GM19025 (cell line): ENCODE results near the gene AKAP17A.
A peak's percentile ranks its signal among the peaks of the same experiment; 100 is the strongest.
"Not testable (repeated sequence)": the region's sequence is repeated elsewhere in the genome, so short reads cannot be mapped to it uniquely, and the experiment has no call there.

Experiments used
- ATAC-seq: cut with Tn5 transposase; IDR thresholded peaks from one replicate; pipeline ENCODE4 v1.9.1; 2021; ENCODE audit warnings: mild to moderate bottlenecking, low read depth, moderate library complexity; ENCODE audit not compliant: unreplicated experiment

The AKAP17A gene, protein sequence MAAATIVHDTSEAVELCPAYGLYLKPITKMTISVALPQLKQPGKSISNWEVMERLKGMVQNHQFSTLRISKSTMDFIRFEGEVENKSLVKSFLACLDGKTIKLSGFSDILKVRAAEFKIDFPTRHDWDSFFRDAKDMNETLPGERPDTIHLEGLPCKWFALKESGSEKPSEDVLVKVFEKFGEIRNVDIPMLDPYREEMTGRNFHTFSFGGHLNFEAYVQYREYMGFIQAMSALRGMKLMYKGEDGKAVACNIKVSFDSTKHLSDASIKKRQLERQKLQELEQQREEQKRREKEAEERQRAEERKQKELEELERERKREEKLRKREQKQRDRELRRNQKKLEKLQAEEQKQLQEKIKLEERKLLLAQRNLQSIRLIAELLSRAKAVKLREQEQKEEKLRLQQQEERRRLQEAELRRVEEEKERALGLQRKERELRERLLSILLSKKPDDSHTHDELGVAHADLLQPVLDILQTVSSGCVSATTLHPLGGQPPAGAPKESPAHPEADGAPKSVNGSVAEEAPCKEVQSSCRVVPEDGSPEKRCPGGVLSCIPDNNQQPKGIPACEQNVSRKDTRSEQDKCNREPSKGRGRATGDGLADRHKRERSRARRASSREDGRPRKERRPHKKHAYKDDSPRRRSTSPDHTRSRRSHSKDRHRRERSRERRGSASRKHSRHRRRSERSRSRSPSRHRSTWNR

GRCh38 chrX:1591102-1591862 is at the start of gene AKAP17A:
Gene AKAP17A (plus strand): TSS chrX:1591604. CDS start chrX:1593463, 1,859 bp downstream.
- ATAC-seq, result peak; percentile 85

GRCh38 chrX:1542994-1543725 is 48.2 kb upstream of the AKAP17A start:
- no peak for ATAC-seq

- no peak for ATAC-seq
Measured at GRCh38 chrX:1545776-1546408, 45.5 kb upstream of the AKAP17A start.

GRCh38 chrX:1546691-1547251 is 44.6 kb upstream of the AKAP17A start:
- ATAC-seq, result no peak

GRCh38 chrX:1551959-1552546 is 39.4 kb upstream of the AKAP17A start:
- ATAC-seq, result no peak

DNA sequence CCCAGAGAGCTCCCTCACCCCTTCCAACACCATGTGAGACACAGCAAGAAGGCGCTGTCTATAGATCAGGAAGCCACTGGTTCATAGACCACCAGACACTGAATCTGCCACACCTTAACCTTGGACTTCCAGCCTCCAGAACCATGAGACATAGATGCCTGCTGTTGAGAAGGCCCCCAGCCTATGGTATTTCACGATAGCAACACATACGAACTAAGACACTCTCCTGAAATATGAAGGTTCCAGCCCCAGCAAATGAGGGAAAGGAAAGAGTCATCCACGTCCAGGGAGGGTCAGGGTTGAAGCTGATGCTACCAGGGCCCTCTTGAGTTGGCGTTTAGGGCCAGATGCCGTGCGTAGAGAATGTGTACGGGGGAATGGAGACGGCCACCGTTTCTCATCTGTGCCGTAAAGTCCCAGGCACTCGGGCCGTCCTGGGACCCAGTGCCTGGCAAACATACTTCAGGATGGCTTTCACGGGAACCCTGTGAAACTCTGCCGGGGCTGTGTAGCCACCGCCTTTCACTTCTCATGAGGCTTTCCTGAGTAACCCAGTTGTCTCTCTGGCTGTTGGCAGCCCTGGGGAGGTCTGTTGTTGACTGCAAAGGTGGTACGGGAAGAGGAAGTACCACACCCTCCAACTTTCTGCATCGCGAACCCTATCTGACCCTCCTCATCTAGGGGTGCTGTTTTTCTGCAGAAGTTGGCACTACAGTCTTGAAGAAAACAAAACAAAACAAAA is 36.8 kb upstream of the AKAP17A start:
- no peak for ATAC-seq

GRCh38 chrX:1555370-1555769 is 36.0 kb upstream of the AKAP17A start:
- no peak for ATAC-seq

DNA sequence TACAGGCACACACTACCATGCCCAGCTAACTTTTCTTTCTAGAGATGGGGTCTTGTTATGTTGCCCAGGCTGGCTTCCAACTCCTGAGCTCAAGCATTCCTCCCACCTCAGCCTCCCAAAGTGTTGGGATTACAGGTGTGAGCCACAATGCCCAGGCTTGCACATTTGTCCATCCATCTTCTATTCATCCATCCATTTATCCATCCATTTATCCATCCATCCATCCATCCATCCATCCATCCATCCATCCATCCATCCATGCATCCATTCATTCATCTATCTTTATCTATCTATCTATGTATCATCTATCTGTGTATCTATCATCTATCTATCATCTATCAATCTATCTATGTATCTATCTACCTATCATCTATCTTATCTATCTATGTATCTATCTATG is 34.0 kb upstream of the AKAP17A start:
- ATAC-seq, result not testable (repeated sequence)

- no peak for ATAC-seq
Measured at GRCh38 chrX:1558761-1559468, 32.5 kb upstream of the AKAP17A start.

- no peak for ATAC-seq
Measured at GRCh38 chrX:1561164-1561563, 30.2 kb upstream of the AKAP17A start.

DNA sequence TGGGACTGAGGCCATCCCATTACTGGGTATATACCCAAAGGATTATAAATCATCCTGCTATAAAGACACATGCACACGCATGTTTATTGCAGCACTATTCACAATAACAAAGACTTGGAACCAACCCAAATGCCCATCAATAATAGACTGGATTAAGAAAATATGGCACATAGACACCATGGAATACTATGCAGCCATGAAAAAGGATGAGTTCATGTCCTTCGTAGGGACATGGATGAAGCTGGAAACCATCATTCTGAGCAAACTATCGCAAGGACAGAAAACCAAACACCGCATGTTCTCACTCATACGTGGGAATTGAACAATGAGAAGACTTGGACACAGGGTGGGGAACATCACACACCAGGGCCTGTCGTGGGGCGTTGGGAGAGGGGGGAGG is 27.3 kb upstream of the AKAP17A start:
- not testable (repeated sequence) for ATAC-seq

GRCh38 chrX:1564750-1565683 is 26.4 kb upstream of the AKAP17A start:
- no peak for ATAC-seq

GRCh38 chrX:1574181-1574580 is 17.2 kb upstream of the AKAP17A start:
- not testable (repeated sequence) for ATAC-seq

DNA sequence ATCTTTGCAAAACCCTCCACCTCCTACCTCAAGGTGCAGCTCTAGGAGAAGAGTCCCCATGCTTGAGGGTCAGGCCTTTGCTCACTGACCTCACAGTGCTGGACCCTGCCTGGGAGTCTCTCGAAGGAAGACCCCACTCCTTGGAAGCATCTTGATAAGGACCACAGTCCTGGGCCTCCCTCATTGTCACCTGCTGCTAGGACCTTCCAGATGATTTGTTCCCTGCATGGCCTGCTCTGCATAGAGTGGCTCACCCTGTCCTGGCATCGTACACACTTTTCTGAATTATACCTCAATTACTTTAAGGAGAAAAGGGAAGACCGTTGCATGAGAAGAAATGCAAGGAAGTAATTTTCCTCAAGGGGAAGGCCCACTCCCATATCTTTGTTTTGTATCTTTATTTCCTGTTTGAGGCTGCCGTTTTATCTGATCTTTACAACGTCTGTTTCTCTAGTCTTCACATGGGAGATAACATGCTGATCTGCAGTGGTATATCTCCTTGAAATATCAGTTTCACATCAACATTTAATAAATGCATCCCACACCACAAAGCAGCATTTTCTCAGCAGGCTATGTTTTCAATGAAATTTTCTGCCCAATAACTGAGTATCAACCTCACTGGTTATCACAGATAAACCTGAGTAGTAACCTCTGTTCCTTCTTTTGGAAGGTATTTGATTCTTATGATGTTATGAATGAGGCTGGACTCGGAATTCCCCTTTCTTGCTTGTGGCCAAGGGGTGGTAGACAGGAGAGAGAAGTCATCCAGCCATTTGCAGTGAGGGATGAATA is 15.0 kb upstream of the AKAP17A start:
- no peak for ATAC-seq

- ATAC-seq, result no peak
Measured at GRCh38 chrX:1577845-1578244, 13.6 kb upstream of the AKAP17A start.

GRCh38 chrX:1578511-1579173 is 12.8 kb upstream of the AKAP17A start:
- no peak for ATAC-seq
